Measurements from ENCODE around the gene BAHCC1.

Gene BAHCC1

GRCh38 chr17:81480140-81481072, 85.1 kb downstream of the BAHCC1 start:
- DNase-seq (ENCODE audit: low read depth) = no peak

- no peak for DNase-seq (ENCODE audit: low read depth)
Observed at GRCh38 chr17:81481073-81481799, 86.0 kb downstream of the BAHCC1 start.

- no peak for DNase-seq (ENCODE audit: low read depth)
Observed at GRCh38 chr17:81481815-81482505, 86.7 kb downstream of the BAHCC1 start.

GRCh38 chr17:81482673-81483072, 87.4 kb downstream of the BAHCC1 start:
- no peak for DNase-seq (ENCODE audit: low read depth)

- no peak for DNase-seq (ENCODE audit: low read depth)
Observed at GRCh38 chr17:81483085-81483861, 88.0 kb downstream of the BAHCC1 start.

- no peak for DNase-seq (ENCODE audit: low read depth)
Observed at GRCh38 chr17:81483862-81484194, 88.6 kb downstream of the BAHCC1 start.

- DNase-seq (ENCODE audit: low read depth) = peak; percentile 93
Observed at GRCh38 chr17:81484195-81484979, 89.1 kb downstream of the BAHCC1 start.

GRCh38 chr17:81486199-81486810, 91.0 kb downstream of the BAHCC1 start:
- DNase-seq (ENCODE audit: low read depth) = no peak

GRCh38 chr17:81487089-81487486, 91.8 kb downstream of the BAHCC1 start:
- DNase-seq (ENCODE audit: low read depth) = no peak

GRCh38 chr17:81487487-81488275, 92.4 kb downstream of the BAHCC1 start:
- peak; percentile 70 for DNase-seq (ENCODE audit: low read depth)

GRCh38 chr17:81488276-81488860, 93.1 kb downstream of the BAHCC1 start:
- no peak for DNase-seq (ENCODE audit: low read depth)

GRCh38 chr17:81489012-81489997, 94.0 kb downstream of the BAHCC1 start:
- no peak for DNase-seq (ENCODE audit: low read depth)

- DNase-seq (ENCODE audit: low read depth) = no peak
Observed at GRCh38 chr17:81489998-81490992, 95.0 kb downstream of the BAHCC1 start.

- DNase-seq (ENCODE audit: low read depth) = no peak
Observed at GRCh38 chr17:81491181-81491581, 95.9 kb downstream of the BAHCC1 start.

GRCh38 chr17:81491761-81492160, 96.5 kb downstream of the BAHCC1 start:
- no peak for DNase-seq (ENCODE audit: low read depth)

GRCh38 chr17:81492202-81492601, 96.9 kb downstream of the BAHCC1 start:
- no peak for DNase-seq (ENCODE audit: low read depth)

- no peak for DNase-seq (ENCODE audit: low read depth)
Observed at GRCh38 chr17:81492706-81493105, 97.4 kb downstream of the BAHCC1 start.

Data from stimulated activated CD8-positive, alpha-beta memory T cell treated with anti-CD3 and anti-CD28 coated beads, Interleukin-15, amount 100 ng/mL, for 24 hours (primary cell).